K562 (cell line): ENCODE measurements around the gene BMP2K. TPM values are rescaled to one million over a fixed set of nuclear protein-coding genes. Genes with fewer than 3 reads are reported as not detected.
A peak's percentile ranks its signal among the peaks of the same experiment; 100 is the strongest.
"Not testable (repeated sequence)": the region's sequence is repeated elsewhere in the genome, so short reads cannot be mapped to it uniquely, and the experiment has no call there.

Source experiments
- ATAC-seq: fragments of 200-7000 bp; cut with Tn5 transposase; 3 replicates; pipeline ENCODE4 v1.9.1; 2020; ENCODE audit warnings: moderate library complexity
- BruUV-seq: library from RNA; stranded (reverse); fragments of 400-500 nt; replicated peaks from 2 replicates; lab custom pipeline; 2021; lab: Mats Ljungman, UMichigan
- CTCF ChIA-PET: fragments of 300-600 bp; formaldehyde crosslinking; extraction: SDS; loops from one replicate; lab custom pipeline; 2021; ENCODE audit warnings: low intra/inter-chr PET ratio; lab: Yijun Ruan, JAX
- POLR2A ChIA-PET: fragments of 300-600, 350-650 bp; sonication (Branson Sonifier 250); formaldehyde crosslinking; extraction: SDS; loops from one replicate; lab custom pipeline; 2021; ENCODE audit warnings: antibody characterized with exemption, inconsistent platforms; lab: Yijun Ruan, JAX
- DNase-seq, 4 experiments: peaks; one replicate each; pipeline versions ENCODE4 v3.0.0 to v3.0.0-alpha.2; 2011 to 2018; ENCODE audit warnings: low spot score in 3 of 4, mixed read lengths in 3 of 4; ENCODE audit errors: extremely low read depth in 1 of 4
- FAIRE-seq: peaks from 2 replicates; lab custom pipeline; 2011; peaks lifted over from hg19 to GRCh38; lab: Jason Lieb, UNC
- H2AFZ ChIP-seq: 2 replicates; pipeline ENCODE4 v1.6.0; 2011; ENCODE audit warnings: low read depth, low read length, control low read depth, inconsistent platforms
- H3K27ac ChIP-seq: fragments of 200-600 bp; 3 replicates; pipeline ENCODE4 v1.8.0; 2011; ENCODE audit warnings: low read depth, mild to moderate bottlenecking, control low read depth, inconsistent platforms, low read length, moderate library complexity, mixed read lengths; ENCODE audit errors: extremely low read depth
- H3K27me3 ChIP-seq, 2 experiments: fragments of 300-600 bp in 1 of 2; 2 replicates in 1 of 2; 3 replicates in 1 of 2; pipeline versions ENCODE4 v1.6.0 to v1.8.0; 2011; ENCODE audit warnings: inconsistent platforms in 2 of 2, low read length in 2 of 2, mild to moderate bottlenecking in 1 of 2, mixed read lengths in 1 of 2, moderate library complexity in 1 of 2; ENCODE audit not compliant: control insufficient read depth in 2 of 2, insufficient read depth in 2 of 2
- H3K36me3 ChIP-seq: fragments of 300-600 bp; 3 replicates; pipeline ENCODE4 v1.8.0; 2011; ENCODE audit warnings: mild to moderate bottlenecking, low read length, inconsistent platforms; ENCODE audit not compliant: control insufficient read depth, insufficient read depth
- H3K4me1 ChIP-seq, 2 experiments: fragments of 200-600 bp in 1 of 2; replicated peaks in 1 of 2; 2 replicates in 1 of 2; 3 replicates in 1 of 2; pipeline versions ENCODE4 v1.5.1 to v1.8.0; 2011; ENCODE audit warnings: inconsistent platforms in 2 of 2, low read length in 2 of 2, mild to moderate bottlenecking in 1 of 2, mixed read lengths in 1 of 2, moderate library complexity in 1 of 2; ENCODE audit not compliant: control insufficient read depth in 2 of 2, insufficient read depth in 2 of 2
- H3K4me2 ChIP-seq: 2 replicates; pipeline ENCODE4 v1.6.1; 2011; ENCODE audit warnings: low read length, control low read depth, inconsistent platforms, mixed read lengths; ENCODE audit not compliant: insufficient read depth
- H3K4me3 ChIP-seq: fragments of 200-600 bp; sonication (generic), shearing (Covaris generic); 2 replicates; pipeline ENCODE4 v1.5.1; 2016; ENCODE audit warnings: control low read depth, inconsistent platforms
- H3K79me2 ChIP-seq: fragments of 200-600 bp; 3 replicates; pipeline ENCODE4 v1.8.0; 2011; ENCODE audit warnings: low read length, inconsistent platforms; ENCODE audit not compliant: control insufficient read depth, insufficient read depth
- H3K9ac ChIP-seq, 2 experiments: 2 replicates each; pipeline versions ENCODE4 v1.6.0 to v1.6.1; 2011; ENCODE audit warnings: low read depth in 2 of 2, low read length in 2 of 2, control low read depth in 1 of 2, inconsistent platforms in 1 of 2, mild to moderate bottlenecking in 1 of 2, mixed read lengths in 1 of 2; ENCODE audit not compliant: insufficient read depth in 1 of 2
- H3K9me1 ChIP-seq: one replicate; pipeline ENCODE4 v1.6.0; 2011; ENCODE audit warnings: inconsistent platforms, mild to moderate bottlenecking, low read length, moderate library complexity; ENCODE audit not compliant: control insufficient read depth, insufficient read depth
- H3K9me3 ChIP-seq: replicated peaks from 2 replicates; pipeline ENCODE4 v1.5.1; 2011; ENCODE audit warnings: low read depth, low read length, inconsistent platforms; ENCODE audit not compliant: control insufficient read depth, insufficient read depth
- H4K20me1 ChIP-seq: replicated peaks from 2 replicates; pipeline ENCODE4 v1.6.1; 2011; ENCODE audit warnings: low read length, inconsistent platforms, mixed read lengths; ENCODE audit not compliant: control insufficient read depth, insufficient read depth
- AFF1 ChIP-seq, 2 experiments: fragments of 450-650 bp; IDR thresholded peaks; 2 replicates each; pipeline ENCODE4 v1.6.1; 2018; ENCODE audit warnings: mild to moderate bottlenecking in 2 of 2, low read depth in 1 of 2; ENCODE audit not compliant: partially characterized antibody in 2 of 2
- KDM1A ChIP-seq, 2 experiments: fragments of 450-650 bp; IDR thresholded peaks; 2 replicates each; pipeline ENCODE4 v1.6.1; 2016; ENCODE audit warnings: mild to moderate bottlenecking in 2 of 2
- NFIC ChIP-seq: fragments of 450-650 bp; IDR thresholded peaks from 2 replicates; pipeline ENCODE4 v1.6.1; 2017; ENCODE audit warnings: mild to moderate bottlenecking, inconsistent platforms
- NFIX ChIP-seq: fragments of 250-450 bp; sonication (Bioruptor Pico); IDR thresholded peaks from 2 replicates; pipeline ENCODE4 v1.4.0; 2020; ENCODE audit warnings: low read depth, mild to moderate bottlenecking, moderate library complexity
- POLR2A ChIP-seq: fragments of 450-650 bp; conservative IDR thresholded peaks from 2 replicates; pipeline ENCODE4 v1.6.1; 2016
- SUPT5H ChIP-seq: fragments of 450-650 bp; IDR thresholded peaks from 2 replicates; pipeline ENCODE4 v1.6.1; 2016
- THRAP3 ChIP-seq: fragments of 450-650 bp; IDR thresholded peaks from 2 replicates; pipeline ENCODE4 v1.6.1; 2016; ENCODE audit warnings: mild to moderate bottlenecking, inconsistent platforms, borderline replicate concordance
- ZNF146 ChIP-seq: IDR thresholded peaks from one replicate; pipeline ENCODE4 v1.6.1; 2018; ENCODE audit warnings: missing compliant biosample characterization; ENCODE audit not compliant: unreplicated experiment
- WGBS: fragments of 100-300 bp; shearing (Covaris generic); methylation state at CpG from one replicate; pipeline ENCODE4 v1.1.6; 2016; ENCODE audit warnings: low coverage, mixed read lengths; ENCODE audit not compliant: insufficient coverage; ENCODE audit errors: missing lambda C conversion rate; 5-methylcytosine and 5-hydroxymethylcytosine counted together
- in situ Hi-C: fragments of 300-500 bp; cut with MboI; formaldehyde crosslinking; loops from 4 replicates; pipeline ENCODE4 v1.15.0; 2018; ENCODE audit warnings: inconsistent platforms, mixed read lengths
- intact Hi-C: fragments of 100-400 bp; cut with micrococcal nuclease; formaldehyde crosslinking; loops from 2 replicates; pipeline ENCODE4 v1.14.2; 2022
- polyA plus RNA-seq, 8 experiments: library from polyadenylated mRNA; depleted of rRNA in 4 of 8; stranded (reverse) in 5 of 8; unstranded in 3 of 8; fragments of >200 nt; fragmentation: Nextera tagmentation in 2 of 8; fragmentation: Illumina TruSeq in 1 of 8; extraction: Ambion mirVana in 2 of 8; extraction: Trizol in 1 of 8; gene quantifications; 2 replicates each; pipeline versions ENCODE4 v1.2.1 to v1.2.3, GENCODE V29; 2011 to 2014; ENCODE audit warnings: inconsistent platforms in 1 of 8, missing spikeins in 1 of 8
- total RNA-seq, 7 experiments: library from RNA; depleted of rRNA in 6 of 7; stranded (reverse); fragments of >200 nt in 6 of 7; fragmentation: Illumina TruSeq in 2 of 7; extraction: Trizol in 2 of 7; gene quantifications; 2 replicates each; pipeline versions ENCODE4 v1.2.1 to v1.2.3, GENCODE V29; 2011 to 2021; ENCODE audit warnings: low replicate concordance in 1 of 7

The BMP2K gene
- total and polyA plus RNA-seq, 9 of the 15 experiments (the other 6 are each of a cell fraction or from before 2014, with no cell fraction given), result 17.0 to 217 (median 104) TPM

DNA sequence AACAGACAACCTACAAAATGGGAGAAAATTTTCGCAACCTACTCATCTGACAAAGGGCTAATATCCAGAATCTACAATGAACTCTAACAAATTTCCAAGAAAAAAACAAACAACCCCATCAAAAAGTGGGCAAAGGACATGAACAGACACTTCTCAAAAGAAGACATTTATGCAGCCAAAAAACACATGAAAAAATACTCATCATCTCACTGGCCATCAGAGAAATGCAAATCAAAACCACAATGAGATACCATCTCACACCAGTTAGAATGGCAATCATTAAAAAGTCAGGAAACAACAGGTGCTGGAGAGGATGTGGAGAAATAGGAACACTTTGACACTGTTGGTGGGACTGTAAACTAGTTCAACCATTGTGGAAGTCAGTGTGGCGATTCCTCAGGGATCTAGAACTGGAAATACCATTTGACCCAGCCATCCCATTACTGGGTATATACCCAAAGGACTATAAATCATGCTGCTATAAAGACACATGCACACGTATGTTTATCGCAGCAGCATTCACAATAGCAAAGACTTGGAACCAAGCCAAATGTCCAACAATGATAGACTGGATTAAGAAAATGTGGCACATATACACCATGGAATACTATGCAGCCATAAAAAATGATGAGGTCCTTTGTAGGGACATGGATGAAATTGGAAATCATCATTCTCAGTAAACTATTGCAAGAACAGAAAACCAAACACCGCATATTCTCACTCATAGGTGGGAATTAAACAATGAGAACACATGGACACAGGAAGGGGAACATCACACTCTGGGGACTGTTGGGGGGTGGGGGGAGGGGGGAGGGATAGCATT is 19.7 kb downstream of the BMP2K start:
- H3K4me3 ChIP-seq, H4K20me1 ChIP-seq, POLR2A ChIA-PET, H3K4me2 ChIP-seq, H3K9me3 ChIP-seq, H3K9ac ChIP-seq, CTCF ChIA-PET, H3K9me1 ChIP-seq, intact Hi-C loops, H3K27ac ChIP-seq, H2AFZ ChIP-seq, DNase-seq, in situ Hi-C loops, ATAC-seq, FAIRE-seq, H3K27me3 ChIP-seq: not testable (repeated sequence)
- TF ChIP-seq POLR2A (peak; percentile 27), KDM1A (IDR thresholded peaks at IDR 0.05) (0 out of 4 replicates have a peak, but pooled peaks of 1 of the 2 experiments have one; percentile 16), SUPT5H (peak; percentile 52; the same call in 1 of the 2 replicates), NFIC (peak; percentile 93), THRAP3 (0 out of 2 replicates have a peak, but pooled peaks have one; percentile 25), ZNF146 (CRISPR knock-in tag) (peak; percentile 90), NFIX (CRISPR knock-in tag) (peak; percentile 47; the same call in 1 of the 2 replicates), AFF1 (IDR thresholded peaks at IDR 0.05; ENCODE audit: low read depth in 1 of 2, partially characterized antibody in 2 of 2) (peak in 1 of 2 experiments; percentile 98)
- TSS peak; percentile 17 for BruUV-seq
- WGBS, result 87% methylated on average over 3 of the region's 5 CpGs
- Histone ChIP-seq H3K4me1 (peaks cover 0 to 13% of the 10 kb centered on the region in 2 experiments; a peak in 3 of 5 replicates), H3K79me2 (peaks cover 94% of the 10 kb centered on the region), H3K36me3 (peaks cover 70% of the 10 kb centered on the region)
